ENCODE measurements around the gene NRG4.

GRCh38 chr15:75947092-75947491, 65.1 kb downstream of the NRG4 start:
- no peak for TF ChIP-seq CTCF (IDR thresholded peaks at IDR 0.05)
- no peak for TF ChIP-seq POLR2A (IDR thresholded peaks at IDR 0.05)
